HepG2 (cell line): ENCODE data around the gene RASD1. TPM values are rescaled to one million over a fixed set of nuclear protein-coding genes. Genes with fewer than 3 reads are reported as not detected.

Source experiments
- ATAC-seq: fragments of 200-7000 bp; cut with Tn5 transposase; 3 replicates; pipeline ENCODE4 v1.9.1; 2020; ENCODE audit warnings: mild to moderate bottlenecking, moderate library complexity
- BruUV-seq: library from RNA; stranded (reverse); fragments of 400-500 nt; replicated peaks from 2 replicates; lab custom pipeline; 2021; lab: Mats Ljungman, UMichigan
- CTCF ChIA-PET: fragments of 300-600 bp; formaldehyde crosslinking; extraction: SDS; loops from one replicate; lab custom pipeline; 2021; ENCODE audit warnings: low total read pairs, inconsistent platforms, low intra/inter-chr PET ratio; lab: Yijun Ruan, JAX
- POLR2A ChIA-PET: fragments of 350-600 bp; sonication (Branson Sonifier 250); formaldehyde crosslinking; loops from one replicate; lab custom pipeline; 2020; ENCODE audit warnings: antibody characterized with exemption, inconsistent platforms; lab: Yijun Ruan, JAX
- DNase-seq: peaks from one replicate; pipeline ENCODE4 v3.0.0-alpha.2; 2015; ENCODE audit warnings: low spot score
- FAIRE-seq: peaks from 3 replicates; lab custom pipeline; 2011; peaks lifted over from hg19 to GRCh38; lab: Jason Lieb, UNC
- H2AFZ ChIP-seq: one replicate; pipeline ENCODE4 v1.6.1; 2011; ENCODE audit warnings: low read length, inconsistent platforms
- H3K27ac ChIP-seq: fragments of 300-600 bp; 3 replicates; pipeline ENCODE4 v1.8.0; 2011; ENCODE audit warnings: mixed run types, mild to moderate bottlenecking, mixed read lengths, low read length, inconsistent platforms; ENCODE audit not compliant: insufficient read depth; ENCODE audit errors: extremely low read length
- H3K27me3 ChIP-seq, 2 experiments: fragments of 200-600 bp in 1 of 2; 2 replicates in 1 of 2; 3 replicates in 1 of 2; pipeline versions ENCODE4 v1.6.0 to v1.8.0; 2011; ENCODE audit warnings: low read length in 2 of 2, mild to moderate bottlenecking in 2 of 2, moderate library complexity in 2 of 2, inconsistent platforms in 1 of 2; ENCODE audit not compliant: insufficient read depth in 2 of 2, control insufficient read depth in 1 of 2
- H3K36me3 ChIP-seq, 2 experiments: fragments of 200-600 bp in 1 of 2; replicated peaks in 1 of 2; 2 replicates in 1 of 2; 3 replicates in 1 of 2; pipeline versions ENCODE4 v1.5.1 to v1.8.0; 2011; ENCODE audit warnings: low read length in 2 of 2, inconsistent platforms in 1 of 2; ENCODE audit not compliant: insufficient read depth in 2 of 2, control insufficient read depth in 1 of 2
- H3K4me1 ChIP-seq: 2 replicates; pipeline ENCODE4 v1.5.1; 2012; ENCODE audit warnings: low read length, inconsistent platforms; ENCODE audit not compliant: insufficient read depth
- H3K4me2 ChIP-seq: 2 replicates; pipeline ENCODE4 v1.6.0; 2011; ENCODE audit warnings: low read depth, low read length, inconsistent platforms
- H3K4me3 ChIP-seq, 3 experiments: fragments of 200-600 bp in 1 of 3; sonication (generic), shearing (Covaris generic) in 1 of 3; replicated peaks in 1 of 3; 2 replicates each; pipeline ENCODE4 v1.5.1; 2011 to 2016; ENCODE audit warnings: low read length in 3 of 3, inconsistent platforms in 2 of 3, low read depth in 2 of 3, mild to moderate bottlenecking in 2 of 3, control low read depth in 1 of 3, mixed read lengths in 1 of 3; ENCODE audit not compliant: insufficient read depth in 1 of 3
- H3K79me2 ChIP-seq: one replicate; pipeline ENCODE4 v1.6.1; 2011; ENCODE audit warnings: low read length, inconsistent platforms; ENCODE audit not compliant: insufficient read depth
- H3K9ac ChIP-seq: 2 replicates; pipeline ENCODE4 v1.6.0; 2011; ENCODE audit warnings: mild to moderate bottlenecking, low read depth, low read length, inconsistent platforms; ENCODE audit not compliant: insufficient read depth
- H3K9me3 ChIP-seq: 2 replicates; pipeline ENCODE4 v1.5.1; 2012; ENCODE audit warnings: mild to moderate bottlenecking, low read length
- H4K20me1 ChIP-seq: 2 replicates; pipeline ENCODE4 v1.6.0; 2011; ENCODE audit warnings: inconsistent platforms, mild to moderate bottlenecking, low read length, moderate library complexity; ENCODE audit not compliant: insufficient read depth
- ATM ChIP-seq: fragments of 450-650 bp; IDR thresholded peaks from 2 replicates; pipeline ENCODE4 v1.7.1; 2017; ENCODE audit warnings: mild to moderate bottlenecking, borderline replicate concordance
- HDAC1 ChIP-seq: sonication (generic); formaldehyde crosslinking; IDR thresholded peaks from 2 replicates; pipeline ENCODE4 v1.5.1; 2020; ENCODE audit warnings: mild to moderate bottlenecking, missing genetic modification reagents
- HHEX ChIP-seq: IDR thresholded peaks from 2 replicates; pipeline ENCODE4 v1.6.1; 2016; ENCODE audit warnings: control low read depth
- HMGA1 ChIP-seq: sonication (generic); formaldehyde crosslinking; conservative IDR thresholded peaks from 2 replicates; pipeline ENCODE4 v1.4.0; 2020; ENCODE audit warnings: missing genetic modification reagents
- MYC ChIP-seq: sonication (generic); formaldehyde crosslinking; IDR thresholded peaks from 2 replicates; pipeline ENCODE4 v1.9.0; 2021; ENCODE audit warnings: missing genetic modification reagents, borderline replicate concordance
- NR3C1 ChIP-seq: sonication (generic); formaldehyde crosslinking; IDR thresholded peaks from 2 replicates; pipeline ENCODE4 v1.4.0; 2020; ENCODE audit warnings: missing genetic modification reagents
- PCBP1 ChIP-seq: fragments of 200-400 bp; formaldehyde crosslinking; IDR thresholded peaks from 2 replicates; pipeline ENCODE4 v1.6.1; 2017; ENCODE audit warnings: mild to moderate bottlenecking, low read depth, low read length, borderline replicate concordance
- PRPF4 ChIP-seq: fragments of 200-400 bp; formaldehyde crosslinking; IDR thresholded peaks from 2 replicates; pipeline ENCODE4 v1.6.1; 2016; ENCODE audit warnings: low read length, low read depth; ENCODE audit not compliant: poor library complexity, severe bottlenecking
- RCOR2 ChIP-seq: IDR thresholded peaks from 2 replicates; pipeline ENCODE4 v1.6.1; 2016; ENCODE audit warnings: missing biosample characterization, missing genetic modification reagents
- RFXANK ChIP-seq: IDR thresholded peaks from 2 replicates; pipeline ENCODE4 v1.6.1; 2016
- SRSF1 ChIP-seq: fragments of 200-400 bp; formaldehyde crosslinking; optimal IDR thresholded peaks from 2 replicates; pipeline ENCODE3; 2017; ENCODE audit warnings: mild to moderate bottlenecking, low read depth, low read length, moderate library complexity
- TAF1 ChIP-seq: sonication (generic); formaldehyde crosslinking; IDR thresholded peaks from 2 replicates; pipeline ENCODE4 v1.4.0; 2020; ENCODE audit warnings: missing genetic modification reagents
- YEATS4 ChIP-seq: sonication (generic); formaldehyde crosslinking; IDR thresholded peaks from 2 replicates; pipeline ENCODE4 v1.4.0; 2020; ENCODE audit warnings: missing genetic modification reagents, borderline replicate concordance
- ZFY ChIP-seq: sonication (generic); formaldehyde crosslinking; IDR thresholded peaks from 2 replicates; pipeline ENCODE4 v1.4.0; 2020; ENCODE audit warnings: missing genetic modification reagents
- ZKSCAN1 ChIP-seq: fragments of 150-350 bp; IDR thresholded peaks from 2 replicates; pipeline ENCODE4 v1.6.1; 2014; ENCODE audit warnings: low read length
- ZNF232 ChIP-seq: sonication (generic); formaldehyde crosslinking; IDR thresholded peaks from 2 replicates; pipeline ENCODE4 v1.4.0; 2020; ENCODE audit warnings: missing genetic modification reagents, borderline replicate concordance
- ZNF234 ChIP-seq: sonication (generic); formaldehyde crosslinking; conservative IDR thresholded peaks from 2 replicates; pipeline ENCODE4 v1.5.1; 2020; ENCODE audit warnings: mild to moderate bottlenecking, missing genetic modification reagents
- ZNF605 ChIP-seq: sonication (generic); formaldehyde crosslinking; IDR thresholded peaks from 2 replicates; pipeline ENCODE4 v1.8.0; 2022; ENCODE audit warnings: mild to moderate bottlenecking, missing genetic modification reagents
- ZNF672 ChIP-seq: sonication (generic); formaldehyde crosslinking; IDR thresholded peaks from 2 replicates; pipeline ENCODE4 v1.8.1; 2022; ENCODE audit warnings: missing genetic modification reagents
- ZNF766 ChIP-seq: sonication (generic); formaldehyde crosslinking; IDR thresholded peaks from 2 replicates; pipeline ENCODE4 v1.5.0; 2020; ENCODE audit warnings: missing genetic modification reagents, borderline replicate concordance
- WGBS: methylation state at CpG from one replicate; pipeline ENCODE4 v1.1.6; 2017; ENCODE audit warnings: low lambda C conversion rate; 5-methylcytosine and 5-hydroxymethylcytosine counted together
- in situ Hi-C: cut with HindIII; loops from 2 replicates; pipeline ENCODE4 v1.10.0; 2017; ENCODE audit warnings: low pct_unique_long_range_greater_than_20kb; ENCODE audit not compliant: extremely low pct_ligation_motif_present
- intact Hi-C: fragments of 100-400 bp; cut with micrococcal nuclease; formaldehyde crosslinking; loops from one replicate; pipeline ENCODE4 v1.10.0; 2022; ENCODE audit not compliant: unreplicated experiment
- polyA plus RNA-seq, 8 experiments: library from polyadenylated mRNA; depleted of rRNA in 3 of 8; stranded (reverse) in 7 of 8; unstranded in 1 of 8; fragments of >200 nt; fragmentation: Illumina TruSeq in 4 of 8; extraction: Trizol in 4 of 8; gene quantifications; 2 replicates each; pipeline versions ENCODE4 v1.2.1 to v1.2.3, GENCODE V29; 2011 to 2016; ENCODE audit warnings: low read depth in 4 of 8, missing spikeins in 1 of 8, mixed read lengths in 1 of 8; ENCODE audit not compliant: insufficient read depth in 1 of 8
- total RNA-seq, 5 experiments: library from RNA; depleted of rRNA; stranded (reverse); fragments of >200 nt; fragmentation: Illumina TruSeq; extraction: Trizol; gene quantifications; 2 replicates each; pipeline ENCODE4 v1.2.3, GENCODE V29; 2016; ENCODE audit warnings: low read depth in 1 of 5
- TF ChIP-seq, protein P1 (sequence below): sonication (generic); formaldehyde crosslinking; IDR thresholded peaks from 2 replicates; pipeline ENCODE4 v1.4.0; 2020; ENCODE audit warnings: mild to moderate bottlenecking, low read depth, missing genetic modification reagents

RASD1 gene
- total and polyA plus RNA-seq, 2 of the 13 experiments (the other 11 are each of a cell fraction or from before 2014, with no cell fraction given) = 1.6 to 4.2 TPM

DNA sequence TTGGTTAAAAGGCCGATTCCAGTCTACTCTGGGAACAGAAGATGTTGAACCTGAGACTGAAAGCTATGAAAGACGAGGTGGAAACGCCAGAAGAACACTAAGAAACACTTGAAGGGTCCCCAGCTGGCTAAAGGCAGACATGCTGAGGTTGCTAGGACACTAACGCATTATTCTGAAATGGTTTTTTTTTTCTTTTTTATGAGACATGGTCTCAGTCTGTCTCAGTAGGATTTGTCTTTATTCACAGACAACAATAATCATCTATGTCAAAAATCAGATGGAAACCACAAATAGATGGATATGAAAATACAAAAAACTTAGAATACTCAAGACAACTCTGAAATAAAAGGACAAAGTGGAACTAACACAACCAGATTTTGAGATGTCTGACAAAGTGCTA lies 35.0 kb upstream of the RASD1 start (continued):
- TF ChIP-seq ZFY (CRISPR knock-in tag) = no peak
- TF ChIP-seq NR3C1 (CRISPR knock-in tag) = no peak
- no peak for TF ChIP-seq ZKSCAN1
- no peak for TF ChIP-seq YEATS4 (CRISPR knock-in tag)
- no peak for TF ChIP-seq HHEX (CRISPR knock-in tag)
- TF ChIP-seq RFXANK (CRISPR knock-in tag) = no peak
- TF ChIP-seq ZNF672 (CRISPR knock-in tag) = no peak
- TF ChIP-seq TAF1 (CRISPR knock-in tag) = no peak
- TF ChIP-seq ZNF766 (CRISPR knock-in tag) = no peak
- TF ChIP-seq ZNF234 (CRISPR knock-in tag) = no peak
- TF ChIP-seq PRPF4 = no peak

DNA sequence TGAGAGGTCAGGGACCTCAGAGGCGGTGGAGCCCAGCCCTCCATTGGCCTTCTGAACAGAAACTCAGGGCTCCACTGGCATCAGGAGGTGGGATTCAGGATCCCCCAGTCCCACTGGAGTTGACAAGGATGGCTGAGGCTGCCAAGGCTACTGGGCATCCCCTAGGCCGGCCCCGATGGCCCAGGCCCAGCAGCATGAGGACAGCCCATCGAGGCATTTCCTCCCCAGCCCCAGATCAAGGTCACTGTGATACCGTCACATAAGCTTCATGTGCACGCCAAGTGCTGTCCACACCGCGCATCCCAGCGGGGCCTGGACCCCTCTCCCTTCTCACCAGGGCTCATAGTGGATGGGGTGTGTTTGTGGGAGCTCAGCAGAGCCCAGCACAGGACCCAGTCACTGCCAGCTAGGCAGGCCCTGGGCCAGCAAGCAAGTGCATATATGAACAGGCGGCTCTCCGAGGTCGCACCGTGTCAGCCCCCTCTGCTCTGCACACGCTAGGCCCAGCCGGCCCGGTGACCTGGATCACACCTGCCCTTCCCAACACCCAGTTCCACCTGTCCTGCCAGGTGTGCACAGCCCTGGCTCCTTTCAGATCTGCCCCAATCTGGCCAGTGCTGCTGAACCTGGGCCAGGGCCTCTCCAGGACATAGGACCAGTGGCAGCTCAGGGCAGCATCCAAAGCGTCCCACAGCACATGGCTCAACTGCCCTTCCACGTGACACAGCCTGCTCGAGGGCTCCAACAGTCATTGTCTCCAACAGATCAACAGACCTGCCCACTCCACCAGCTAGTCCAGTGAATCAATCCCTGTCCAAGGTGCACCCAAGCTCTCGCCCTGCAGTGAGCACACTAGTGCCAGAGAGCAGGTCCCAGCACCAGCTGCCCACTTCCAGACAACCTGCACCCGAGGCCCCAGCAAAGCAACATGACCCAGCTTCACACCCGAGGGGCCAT lies 32.8 kb upstream of the RASD1 start:
- FAIRE-seq = no peak
- H3K9me3 ChIP-seq = no peaks in the 10 kb centered on the region
- TF ChIP-seq ZNF605 (no peak), HMGA1 (CRISPR knock-in tag) (no peak), PCBP1 (no peak), RFXANK (CRISPR knock-in tag) (no peak), SRSF1 (no peak), HDAC1 (CRISPR knock-in tag) (0 out of 2 replicates have a peak, but pooled peaks have one; percentile 21), RCOR2 (CRISPR knock-in tag) (no peak), ZNF232 (CRISPR knock-in tag) (no peak), MYC (no peak), ATM (no peak)
- TF ChIP-seq, protein P1, sequence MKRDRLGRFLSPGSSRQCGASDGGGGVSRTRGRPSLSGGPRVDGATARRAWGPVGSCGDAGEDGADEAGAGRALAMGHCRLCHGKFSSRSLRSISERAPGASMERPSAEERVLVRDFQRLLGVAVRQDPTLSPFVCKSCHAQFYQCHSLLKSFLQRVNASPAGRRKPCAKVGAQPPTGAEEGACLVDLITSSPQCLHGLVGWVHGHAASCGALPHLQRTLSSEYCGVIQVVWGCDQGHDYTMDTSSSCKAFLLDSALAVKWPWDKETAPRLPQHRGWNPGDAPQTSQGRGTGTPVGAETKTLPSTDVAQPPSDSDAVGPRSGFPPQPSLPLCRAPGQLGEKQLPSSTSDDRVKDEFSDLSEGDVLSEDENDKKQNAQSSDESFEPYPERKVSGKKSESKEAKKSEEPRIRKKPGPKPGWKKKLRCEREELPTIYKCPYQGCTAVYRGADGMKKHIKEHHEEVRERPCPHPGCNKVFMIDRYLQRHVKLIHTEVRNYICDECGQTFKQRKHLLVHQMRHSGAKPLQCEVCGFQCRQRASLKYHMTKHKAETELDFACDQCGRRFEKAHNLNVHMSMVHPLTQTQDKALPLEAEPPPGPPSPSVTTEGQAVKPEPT (CRISPR knock-in tag) = no peak

More for the DNA sequence above, 32.8 kb upstream of the RASD1 start:
- no peak overlapping the region for H3K4me2 ChIP-seq
- WGBS = 86% methylated on average over 6 of the region's 22 CpGs
- peak; percentile 53 for DNase-seq
- in situ Hi-C loops (no loop called here), intact Hi-C loops (no loop called here)
- POLR2A ChIA-PET = interaction anchor here (1.6 to 2.9 kb wide), 2 partner anchors 10 to 33 kb away, joined by 10 to 13 read pairs; partner anchors contain the start of gene RASD1
- no peak overlapping the region for H3K27ac ChIP-seq
- H3K36me3 ChIP-seq = no peaks in the 10 kb centered on the region
- H3K4me1 ChIP-seq = peaks cover 30% of the 10 kb centered on the region
- BruUV-seq = no TSS peak
- H3K79me2 ChIP-seq = no peaks in the 10 kb centered on the region
- no peak overlapping the region for H3K9ac ChIP-seq
- no peaks in the 10 kb centered on the region for H3K27me3 ChIP-seq
- no peak overlapping the region for H2AFZ ChIP-seq
- H3K4me3 ChIP-seq = no peak overlapping the region
- peak; percentile 83 for ATAC-seq
- CTCF ChIA-PET = no interaction called here
- peaks cover 15% of the 10 kb centered on the region; the same call in 1 of the 2 replicates for H4K20me1 ChIP-seq
